GM19438 (cell line): Measurements from ENCODE around the gene GMDS.

ENCODE experiments used
- ATAC-seq: cut with Tn5 transposase; IDR thresholded peaks from one replicate; pipeline ENCODE4 v1.9.1; 2021; ENCODE audit warnings: low read depth; ENCODE audit not compliant: unreplicated experiment

GMDS gene

GRCh38 chr6:1593958-1594314 lies 651.5 kb downstream of the GMDS start:
- ATAC-seq, result no peak

- ATAC-seq, result no peak
These were observed 652.0 kb downstream of the GMDS start for GRCh38 chr6:1593286-1593957.

GRCh38 chr6:1592852-1593251 lies 652.6 kb downstream of the GMDS start:
- no peak for ATAC-seq

- ATAC-seq, result no peak
These were observed 653.5 kb downstream of the GMDS start for GRCh38 chr6:1591926-1592325.

- no peak for ATAC-seq
These were observed 654.2 kb downstream of the GMDS start for GRCh38 chr6:1591243-1591642.

- no peak for ATAC-seq
These were observed 654.8 kb downstream of the GMDS start for GRCh38 chr6:1590580-1590979.

- ATAC-seq, result no peak
These were observed 656.2 kb downstream of the GMDS start for GRCh38 chr6:1589208-1589607.

- no peak for ATAC-seq
These were observed 657.4 kb downstream of the GMDS start for GRCh38 chr6:1587977-1588376.

GRCh38 chr6:1587546-1587945 lies 657.9 kb downstream of the GMDS start:
- no peak for ATAC-seq

- ATAC-seq, result no peak
These were observed 658.4 kb downstream of the GMDS start for GRCh38 chr6:1586861-1587450.

GRCh38 chr6:1586256-1586655 lies 659.1 kb downstream of the GMDS start:
- no peak for ATAC-seq

GRCh38 chr6:1585669-1586049 lies 659.7 kb downstream of the GMDS start:
- no peak for ATAC-seq

GRCh38 chr6:1584996-1585668 lies 660.3 kb downstream of the GMDS start:
- no peak for ATAC-seq

GRCh38 chr6:1584146-1584545 lies 661.3 kb downstream of the GMDS start:
- ATAC-seq, result no peak

- ATAC-seq, result no peak
These were observed 664.0 kb downstream of the GMDS start for GRCh38 chr6:1581120-1581991.

- ATAC-seq, result no peak
These were observed 664.8 kb downstream of the GMDS start for GRCh38 chr6:1580585-1580984.

GRCh38 chr6:1580109-1580508 lies 665.3 kb downstream of the GMDS start:
- no peak for ATAC-seq

GRCh38 chr6:1579096-1579495 lies 666.3 kb downstream of the GMDS start:
- ATAC-seq, result no peak

GRCh38 chr6:1577896-1578745 lies 667.3 kb downstream of the GMDS start:
- no peak for ATAC-seq

GRCh38 chr6:1577146-1577680 lies 668.2 kb downstream of the GMDS start:
- no peak for ATAC-seq
